GM12873 (cell line): ENCODE results near the gene NUDT13.

Experiments
- CTCF ChIP-seq: IDR thresholded peaks from 2 replicates; pipeline ENCODE4 v1.5.1; 2012; ENCODE audit warnings: low read depth, mild to moderate bottlenecking, moderate library complexity, low read length, control low read depth; ENCODE audit not compliant: insufficient read depth; ENCODE audit errors: missing control alignments

Gene NUDT13

GRCh38 chr10:73079779-73080541 lies 30.3 kb upstream of the NUDT13 start:
- TF ChIP-seq CTCF = no peak

- no peak for TF ChIP-seq CTCF
These were observed 27.0 kb upstream of the NUDT13 start for GRCh38 chr10:73083221-73083620.

GRCh38 chr10:73084209-73084608 lies 26.0 kb upstream of the NUDT13 start:
- no peak for TF ChIP-seq CTCF

GRCh38 chr10:73086816-73087215 lies 23.4 kb upstream of the NUDT13 start:
- TF ChIP-seq CTCF = no peak

- no peak for TF ChIP-seq CTCF
These were observed 22.0 kb upstream of the NUDT13 start for GRCh38 chr10:73088304-73088703.

GRCh38 chr10:73092830-73093229 lies 17.4 kb upstream of the NUDT13 start:
- TF ChIP-seq CTCF = no peak

GRCh38 chr10:73093922-73094850 lies 16.1 kb upstream of the NUDT13 start:
- no peak for TF ChIP-seq CTCF
